GM12878 (cell line): ENCODE data around the gene KCNJ13. TPM values are rescaled to one million over a fixed set of nuclear protein-coding genes. Genes with fewer than 3 reads are reported as not detected.

Experiments
- ATAC-seq: fragments of 200-7000 bp; cut with Tn5 transposase; 3 replicates; pipeline ENCODE4 v1.9.1; 2020; ENCODE audit warnings: mild to moderate bottlenecking, moderate library complexity
- BruUV-seq: library from RNA; stranded (reverse); fragments of 400-500 nt; replicated peaks from 2 replicates; lab custom pipeline; 2021; lab: Mats Ljungman, UMichigan
- CTCF ChIA-PET: fragments of 300-600 bp; sonication (Branson Sonifier 250); formaldehyde crosslinking; extraction: SDS; loops from one replicate; lab custom pipeline; 2021; ENCODE audit warnings: inconsistent platforms; lab: Yijun Ruan, JAX
- POLR2A ChIA-PET: fragments of 350-600 bp; formaldehyde crosslinking; extraction: SDS; loops from one replicate; lab custom pipeline; 2021; ENCODE audit warnings: inconsistent platforms; lab: Charles Lee
- RAD21 ChIA-PET: fragments of 300-600 bp; sonication (Branson Sonifier 250); formaldehyde crosslinking; loops from one replicate; lab custom pipeline; 2023; ENCODE audit warnings: antibody characterized with exemption; ENCODE audit not compliant: unreplicated experiment; lab: Charles Lee
- SMC1A ChIA-PET: fragments of 300-600 bp; sonication (Branson Sonifier 250); formaldehyde crosslinking; loops from one replicate; lab custom pipeline; 2023; ENCODE audit not compliant: unreplicated experiment, uncharacterized antibody; lab: Charles Lee
- DNase-seq: peaks from one replicate; pipeline ENCODE4 v3.0.0-alpha.2; 2011; ENCODE audit warnings: low read depth, low spot score
- FAIRE-seq: peaks from 3 replicates; lab custom pipeline; 2011; peaks lifted over from hg19 to GRCh38; lab: Jason Lieb, UNC
- H2AFZ ChIP-seq: 2 replicates; pipeline ENCODE4 v1.6.0; 2011; ENCODE audit warnings: low read depth, low read length, control low read depth; ENCODE audit not compliant: control insufficient read depth
- H3K27ac ChIP-seq: 2 replicates; pipeline ENCODE4 v1.5.1; 2011; ENCODE audit warnings: control low read depth; ENCODE audit not compliant: control insufficient read depth, insufficient read depth
- H3K27me3 ChIP-seq, 2 experiments: replicated peaks in 1 of 2; 2 replicates each; pipeline versions ENCODE4 v1.6.0 to v1.6.1; 2011; ENCODE audit warnings: low read length in 1 of 2; ENCODE audit not compliant: control insufficient read depth in 2 of 2, insufficient read depth in 2 of 2
- H3K36me3 ChIP-seq, 2 experiments: 2 replicates each; pipeline ENCODE4 v1.5.1; 2011; ENCODE audit warnings: low read length in 1 of 2; ENCODE audit not compliant: control insufficient read depth in 2 of 2, insufficient read depth in 2 of 2
- H3K4me1 ChIP-seq: 2 replicates; pipeline ENCODE4 v1.6.1; 2011; ENCODE audit warnings: mild to moderate bottlenecking, low read length, moderate library complexity, mixed read lengths; ENCODE audit not compliant: control insufficient read depth, insufficient read depth
- H3K4me2 ChIP-seq: 2 replicates; pipeline ENCODE4 v1.6.0; 2011; ENCODE audit warnings: control low read depth; ENCODE audit not compliant: control insufficient read depth, insufficient read depth
- H3K4me3 ChIP-seq: fragments of 200-600 bp; sonication (generic); 2 replicates; pipeline ENCODE4 v1.5.1; 2016
- H3K79me2 ChIP-seq: 2 replicates; pipeline ENCODE4 v1.6.0; 2011; ENCODE audit warnings: low read length; ENCODE audit not compliant: control insufficient read depth, insufficient read depth
- H3K9ac ChIP-seq: 2 replicates; pipeline ENCODE4 v1.8.0; 2011; ENCODE audit warnings: low read length, control low read depth, mixed read lengths; ENCODE audit not compliant: control insufficient read depth, insufficient read depth
- H3K9me3 ChIP-seq: replicated peaks from 3 replicates; pipeline ENCODE4 v1.5.1; 2011; ENCODE audit warnings: mild to moderate bottlenecking, low read length; ENCODE audit not compliant: control insufficient read depth, insufficient read depth
- H4K20me1 ChIP-seq: 2 replicates; pipeline ENCODE4 v1.6.0; 2011; ENCODE audit not compliant: control insufficient read depth, insufficient read depth
- MEF2B ChIP-seq: fragments of 450-650 bp; IDR thresholded peaks from 2 replicates; pipeline ENCODE4 v1.6.1; 2018; ENCODE audit warnings: mild to moderate bottlenecking, moderate library complexity; ENCODE audit not compliant: partially characterized antibody, poor library complexity, severe bottlenecking
- MYB ChIP-seq: fragments of 150-350 bp; IDR thresholded peaks from 2 replicates; pipeline ENCODE4 v1.6.1; 2014; ENCODE audit warnings: mild to moderate bottlenecking, low read depth, low read length, borderline replicate concordance
- SREBF2 ChIP-seq: IDR thresholded peaks from 2 replicates; pipeline ENCODE4 v1.6.1; 2012; ENCODE audit warnings: mild to moderate bottlenecking, low read length
- STAT1 ChIP-seq: fragments of 450-650 bp; conservative IDR thresholded peaks from 2 replicates; pipeline ENCODE4 v1.6.1; 2014; ENCODE audit warnings: antibody characterized with exemption, mild to moderate bottlenecking
- TAF1 ChIP-seq: IDR thresholded peaks from 2 replicates; pipeline ENCODE4 v1.6.1; 2011; ENCODE audit warnings: mild to moderate bottlenecking, low read depth, low read length, borderline replicate concordance
- WGBS: methylation state at CpG from one replicate; pipeline ENCODE4 v1.1.6; 2016; ENCODE audit warnings: low lambda C conversion rate; ENCODE audit not compliant: insufficient replicate concordance, insufficient coverage; ENCODE audit errors: missing lambda C conversion rate; 5-methylcytosine and 5-hydroxymethylcytosine counted together
- in situ Hi-C: fragments of 300-500 bp; cut with MboI; formaldehyde crosslinking; loops from 9 replicates; pipeline ENCODE4 v1.14.3; 2018; ENCODE audit warnings: mixed read lengths
- intact Hi-C: fragments of 100-400 bp; cut with micrococcal nuclease; formaldehyde crosslinking; loops from one replicate; pipeline ENCODE4 v1.14.2; 2022; ENCODE audit not compliant: unreplicated experiment
- polyA plus RNA-seq, 11 experiments: library from polyadenylated mRNA; depleted of rRNA in 4 of 11; unstranded in 6 of 11; stranded (reverse) in 5 of 11; fragments of >200 nt; fragmentation: Nextera tagmentation in 4 of 11; fragmentation: Illumina TruSeq in 1 of 11; extraction: Ambion mirVana in 4 of 11; extraction: Trizol in 1 of 11; gene quantifications; 1 replicate in 1 of 11; 2 replicates in 10 of 11; pipeline versions ENCODE4 v1.2.1 to v1.2.3, GENCODE V29; 2011 to 2016; ENCODE audit warnings: inconsistent platforms in 2 of 11, missing spikeins in 2 of 11, low read depth in 1 of 11
- total RNA-seq, 4 experiments: library from RNA; depleted of rRNA in 3 of 4; stranded (reverse); fragments of >200 nt in 3 of 4; fragmentation: Illumina TruSeq in 1 of 4; extraction: Trizol in 1 of 4; gene quantifications; 2 replicates each; pipeline versions ENCODE4 v1.2.1 to v1.2.3, GENCODE V29; 2013 to 2021
- TF ChIP-seq, protein P1 (sequence below): fragments of 450-650 bp; IDR thresholded peaks from 2 replicates; pipeline ENCODE4 v1.6.1; 2017; ENCODE audit warnings: antibody characterized with exemption, mild to moderate bottlenecking, moderate library complexity

The KCNJ13 gene
- total and polyA plus RNA-seq, 10 of the 15 experiments (the other 5 are each of a cell fraction or from before 2014, with no cell fraction given) = 0.24 to 0.68 (median 0.29) TPM; not detected in 7

GRCh38 chr2:232777276-232777675, 911 bp upstream of the KCNJ13 start:
- intact Hi-C loops (no loop called here), in situ Hi-C loops (no loop called here)
- H2AFZ ChIP-seq = no peak overlapping the region
- POLR2A ChIA-PET = no interaction called here
- ATAC-seq (no peak), FAIRE-seq (no peak), DNase-seq (no peak)
- no peak overlapping the region for H3K4me3 ChIP-seq
- no peaks in the 10 kb centered on the region for H3K27me3 ChIP-seq
- H3K4me2 ChIP-seq = no peak overlapping the region
- H3K9ac ChIP-seq = no peak overlapping the region
- no TSS peak for BruUV-seq
- CTCF ChIA-PET = no interaction called here
- no peaks in the 10 kb centered on the region for H3K9me3 ChIP-seq
- SMC1A ChIA-PET = interaction anchor here (1.0 kb wide), 1 partner anchor 14 kb away, joined by 3 read pairs; no protein-coding TSS in a partner anchor
- no peaks in the 10 kb centered on the region for H4K20me1 ChIP-seq
- H3K36me3 ChIP-seq = no peaks in the 10 kb centered on the region; a peak in 1 of 4 replicates
- H3K4me1 ChIP-seq = peaks cover 8% of the 10 kb centered on the region
- H3K27ac ChIP-seq = no peak overlapping the region
- H3K79me2 ChIP-seq = no peaks in the 10 kb centered on the region
- WGBS = 96% methylated on average over 5 of the region's 5 CpGs
- TF ChIP-seq STAT1 = no peak
- TF ChIP-seq TAF1 = no peak
- TF ChIP-seq SREBF2 = no peak
- no peak for TF ChIP-seq MYB
- TF ChIP-seq, protein P1, sequence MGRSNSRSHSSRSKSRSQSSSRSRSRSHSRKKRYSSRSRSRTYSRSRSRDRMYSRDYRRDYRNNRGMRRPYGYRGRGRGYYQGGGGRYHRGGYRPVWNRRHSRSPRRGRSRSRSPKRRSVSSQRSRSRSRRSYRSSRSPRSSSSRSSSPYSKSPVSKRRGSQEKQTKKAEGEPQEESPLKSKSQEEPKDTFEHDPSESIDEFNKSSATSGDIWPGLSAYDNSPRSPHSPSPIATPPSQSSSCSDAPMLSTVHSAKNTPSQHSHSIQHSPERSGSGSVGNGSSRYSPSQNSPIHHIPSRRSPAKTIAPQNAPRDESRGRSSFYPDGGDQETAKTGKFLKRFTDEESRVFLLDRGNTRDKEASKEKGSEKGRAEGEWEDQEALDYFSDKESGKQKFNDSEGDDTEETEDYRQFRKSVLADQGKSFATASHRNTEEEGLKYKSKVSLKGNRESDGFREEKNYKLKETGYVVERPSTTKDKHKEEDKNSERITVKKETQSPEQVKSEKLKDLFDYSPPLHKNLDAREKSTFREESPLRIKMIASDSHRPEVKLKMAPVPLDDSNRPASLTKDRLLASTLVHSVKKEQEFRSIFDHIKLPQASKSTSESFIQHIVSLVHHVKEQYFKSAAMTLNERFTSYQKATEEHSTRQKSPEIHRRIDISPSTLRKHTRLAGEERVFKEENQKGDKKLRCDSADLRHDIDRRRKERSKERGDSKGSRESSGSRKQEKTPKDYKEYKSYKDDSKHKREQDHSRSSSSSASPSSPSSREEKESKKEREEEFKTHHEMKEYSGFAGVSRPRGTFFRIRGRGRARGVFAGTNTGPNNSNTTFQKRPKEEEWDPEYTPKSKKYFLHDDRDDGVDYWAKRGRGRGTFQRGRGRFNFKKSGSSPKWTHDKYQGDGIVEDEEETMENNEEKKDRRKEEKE = no peak
- TF ChIP-seq MEF2B = no peak
- RAD21 ChIA-PET = no interaction called here
